ENCODE data around the gene LETM1.

The LETM1 gene

GRCh38 chr4:1770791-1771231, 85.1 kb downstream of the LETM1 start:
- FAIRE-seq (no peak), DNase-seq (ENCODE audit: insufficient read length, low spot score) (peak; percentile 60)
- no peak for TF ChIP-seq POLR2A (IDR thresholded peaks at IDR 0.05; ENCODE audit: low read depth, low read length)

DNA sequence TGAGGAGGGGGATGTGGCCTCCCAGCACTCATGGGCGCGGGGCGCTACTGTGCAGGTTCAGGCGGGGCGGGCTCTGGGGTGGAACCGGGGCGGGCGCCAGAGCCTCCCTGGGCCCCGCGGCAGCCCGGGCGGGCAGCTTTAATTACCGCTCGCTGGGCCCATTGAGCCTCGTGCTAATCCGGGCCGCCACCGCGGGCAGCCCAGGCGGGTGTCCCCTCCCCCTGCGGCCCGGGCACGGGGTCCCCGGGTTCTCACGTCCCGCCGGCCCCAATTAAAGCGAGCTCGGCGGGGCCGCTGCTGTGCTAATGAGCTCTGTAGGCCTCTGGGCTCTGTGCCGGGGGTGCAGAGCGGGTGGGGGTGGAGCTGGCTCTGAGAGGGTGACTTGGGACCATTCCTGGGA, 85.7 kb downstream of the LETM1 start:
- FAIRE-seq (no peak), DNase-seq (ENCODE audit: insufficient read length, low spot score) (no peak)
- no peak for TF ChIP-seq TAF1 (IDR thresholded peaks at IDR 0.05; ENCODE audit: low read depth, low read length)
- TF ChIP-seq SPI1 (IDR thresholded peaks at IDR 0.05; ENCODE audit: low read depth, low read length) = no peak
- no peak for TF ChIP-seq PAX5 (IDR thresholded peaks at IDR 0.05; ENCODE audit: insufficient read depth, low read length, severe bottlenecking)
- TF ChIP-seq POU2F2 (IDR thresholded peaks at IDR 0.05; ENCODE audit: low read depth, low read length) = no peak
- TF ChIP-seq POLR2AphosphoS5 (IDR thresholded peaks at IDR 0.05; ENCODE audit: low read depth, low read length) = no peak
- no peak for TF ChIP-seq POLR2A (IDR thresholded peaks at IDR 0.05; ENCODE audit: low read depth, low read length)

GRCh38 chr4:1769692-1770091, 86.3 kb downstream of the LETM1 start:
- TF ChIP-seq PAX5 (IDR thresholded peaks at IDR 0.05; ENCODE audit: insufficient read depth, low read length, severe bottlenecking) (no peak), TAF1 (IDR thresholded peaks at IDR 0.05; ENCODE audit: low read depth, low read length) (no peak), POLR2AphosphoS5 (IDR thresholded peaks at IDR 0.05; ENCODE audit: low read depth, low read length) (no peak), SPI1 (IDR thresholded peaks at IDR 0.05; ENCODE audit: low read depth, low read length) (no peak), POU2F2 (IDR thresholded peaks at IDR 0.05; ENCODE audit: low read depth, low read length) (no peak), POLR2A (IDR thresholded peaks at IDR 0.05; ENCODE audit: low read depth, low read length) (no peak)
- no peak for FAIRE-seq
- no peak for DNase-seq (ENCODE audit: insufficient read length, low spot score)

GRCh38 chr4:1768367-1769034, 87.5 kb downstream of the LETM1 start:
- FAIRE-seq = no peak
- TF ChIP-seq POLR2A (IDR thresholded peaks at IDR 0.05; ENCODE audit: low read depth, low read length) = no peak

DNA sequence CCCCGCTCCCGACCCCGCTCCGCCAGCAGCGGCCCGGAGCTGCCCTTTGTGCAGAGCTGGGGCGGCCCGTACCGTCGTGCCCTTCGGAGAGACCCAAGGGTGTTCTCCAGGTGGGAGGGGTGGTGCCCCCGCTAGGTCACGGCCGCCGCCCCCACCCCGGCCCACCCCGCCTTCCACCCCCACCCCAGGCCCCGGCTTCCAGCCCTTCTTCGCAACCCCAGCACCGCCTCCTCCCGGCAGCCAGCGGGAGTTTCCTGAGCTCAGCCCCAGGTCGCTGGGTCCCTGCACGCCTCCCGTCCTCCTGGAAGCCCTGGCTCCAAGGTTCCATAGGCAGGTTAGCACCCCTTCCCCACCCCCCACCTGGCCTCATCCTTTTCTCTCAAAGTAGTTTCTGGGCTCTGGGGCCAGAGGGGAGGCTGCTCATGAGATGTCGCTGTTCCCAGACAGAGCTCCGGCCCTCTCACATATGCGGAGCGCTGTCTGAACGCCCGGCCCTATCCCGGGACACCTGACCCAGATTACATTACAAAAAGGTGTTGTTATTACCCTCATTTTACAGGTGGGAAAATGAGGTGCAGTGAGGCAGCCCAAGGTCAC, 88.1 kb downstream of the LETM1 start:
- TF ChIP-seq TAF1 (IDR thresholded peaks at IDR 0.05; ENCODE audit: low read depth, low read length) = no peak
- TF ChIP-seq SPI1 (IDR thresholded peaks at IDR 0.05; ENCODE audit: low read depth, low read length) = no peak
- TF ChIP-seq POLR2AphosphoS5 (IDR thresholded peaks at IDR 0.05; ENCODE audit: low read depth, low read length) = no peak
- no peak for TF ChIP-seq POLR2A (IDR thresholded peaks at IDR 0.05; ENCODE audit: low read depth, low read length)
- no peak for TF ChIP-seq PAX5 (IDR thresholded peaks at IDR 0.05; ENCODE audit: insufficient read depth, low read length, severe bottlenecking)
- no peak for TF ChIP-seq POU2F2 (IDR thresholded peaks at IDR 0.05; ENCODE audit: low read depth, low read length)
- DNase-seq (ENCODE audit: insufficient read length, low spot score) (peak; percentile 75), FAIRE-seq (no peak)

More at GRCh38 chr4:1768367-1769034, 87.5 kb downstream of the LETM1 start:
- no peak for DNase-seq (ENCODE audit: insufficient read length, low spot score)

GRCh38 chr4:1767061-1767769, 88.7 kb downstream of the LETM1 start:
- TF ChIP-seq TAF1 (IDR thresholded peaks at IDR 0.05; ENCODE audit: low read depth, low read length) = no peak
- no peak for TF ChIP-seq SPI1 (IDR thresholded peaks at IDR 0.05; ENCODE audit: low read depth, low read length)
- TF ChIP-seq POLR2AphosphoS5 (IDR thresholded peaks at IDR 0.05; ENCODE audit: low read depth, low read length) = no peak
- no peak for TF ChIP-seq POU2F2 (IDR thresholded peaks at IDR 0.05; ENCODE audit: low read depth, low read length)
- TF ChIP-seq POLR2A (IDR thresholded peaks at IDR 0.05; ENCODE audit: low read depth, low read length) = no peak
- TF ChIP-seq PAX5 (IDR thresholded peaks at IDR 0.05; ENCODE audit: insufficient read depth, low read length, severe bottlenecking) = no peak
- FAIRE-seq (no peak), DNase-seq (ENCODE audit: insufficient read length, low spot score) (no peak)

GRCh38 chr4:1766106-1767060, 89.6 kb downstream of the LETM1 start:
- FAIRE-seq = no peak
- DNase-seq (ENCODE audit: insufficient read length, low spot score) = no peak
- TF ChIP-seq POLR2A (IDR thresholded peaks at IDR 0.05; ENCODE audit: low read depth, low read length) (no peak), POLR2AphosphoS5 (IDR thresholded peaks at IDR 0.05; ENCODE audit: low read depth, low read length) (no peak), PAX5 (IDR thresholded peaks at IDR 0.05; ENCODE audit: insufficient read depth, low read length, severe bottlenecking) (no peak)

GRCh38 chr4:1765409-1766072, 90.4 kb downstream of the LETM1 start:
- no peak for FAIRE-seq
- TF ChIP-seq POLR2AphosphoS5 (IDR thresholded peaks at IDR 0.05; ENCODE audit: low read depth, low read length) = no peak
- no peak for TF ChIP-seq POLR2A (IDR thresholded peaks at IDR 0.05; ENCODE audit: low read depth, low read length)
- TF ChIP-seq PAX5 (IDR thresholded peaks at IDR 0.05; ENCODE audit: insufficient read depth, low read length, severe bottlenecking) = no peak
- no peak for TF ChIP-seq POU2F2 (IDR thresholded peaks at IDR 0.05; ENCODE audit: low read depth, low read length)
- TF ChIP-seq SPI1 (IDR thresholded peaks at IDR 0.05; ENCODE audit: low read depth, low read length) = no peak
- no peak for TF ChIP-seq TAF1 (IDR thresholded peaks at IDR 0.05; ENCODE audit: low read depth, low read length)

GRCh38 chr4:1764670-1765069, 91.3 kb downstream of the LETM1 start:
- no peak for DNase-seq (ENCODE audit: insufficient read length, low spot score)
- no peak for FAIRE-seq
- TF ChIP-seq POLR2A (IDR thresholded peaks at IDR 0.05; ENCODE audit: low read depth, low read length) = no peak

More at GRCh38 chr4:1765409-1766072, 90.4 kb downstream of the LETM1 start:
- DNase-seq (ENCODE audit: insufficient read length, low spot score) = no peak
